HepG2 (cell line): Measurements from ENCODE around the gene PODXL. TPM values are rescaled to one million over a fixed set of nuclear protein-coding genes. Genes with fewer than 3 reads are reported as not detected.
A peak's percentile ranks its signal among the peaks of the same experiment; 100 is the strongest.

Source experiments
- ATF7-NPFF ChIP-seq: sonication (generic); formaldehyde crosslinking; IDR thresholded peaks from 2 replicates; pipeline ENCODE4 v1.8.1; 2023; ENCODE audit warnings: mild to moderate bottlenecking, low read depth, missing genetic modification reagents, moderate library complexity
- EZH2 ChIP-seq: conservative IDR thresholded peaks from 2 replicates; pipeline ENCODE4 v1.6.1; 2012; ENCODE audit warnings: mild to moderate bottlenecking, low read depth, low read length, moderate library complexity
- HMGA1 ChIP-seq: sonication (generic); formaldehyde crosslinking; conservative IDR thresholded peaks from 2 replicates; pipeline ENCODE4 v1.4.0; 2020; ENCODE audit warnings: missing genetic modification reagents
- ISX ChIP-seq: sonication (generic); formaldehyde crosslinking; conservative IDR thresholded peaks from 2 replicates; pipeline ENCODE4 v1.5.0; 2020; ENCODE audit warnings: missing genetic modification reagents
- JUN ChIP-seq: sonication (generic); formaldehyde crosslinking; IDR thresholded peaks from 2 replicates; pipeline ENCODE4 v1.4.0; 2020; ENCODE audit warnings: mild to moderate bottlenecking, missing genetic modification reagents
- TBP ChIP-seq: sonication (generic); formaldehyde crosslinking; IDR thresholded peaks from 2 replicates; pipeline ENCODE4 v1.5.0; 2020; ENCODE audit warnings: missing genetic modification reagents
- THYN1 ChIP-seq: sonication (generic); formaldehyde crosslinking; IDR thresholded peaks from 2 replicates; pipeline ENCODE4 v1.8.1; 2023; ENCODE audit warnings: low read depth, mild to moderate bottlenecking, moderate library complexity, missing genetic modification reagents, borderline replicate concordance
- ZC3H4 ChIP-seq: sonication (generic); formaldehyde crosslinking; IDR thresholded peaks from 2 replicates; pipeline ENCODE4 v1.4.0; 2020; ENCODE audit warnings: missing genetic modification reagents, borderline replicate concordance
- ZNF101 ChIP-seq: sonication (generic); formaldehyde crosslinking; IDR thresholded peaks from 2 replicates; pipeline ENCODE4 v1.4.0; 2020; ENCODE audit warnings: mild to moderate bottlenecking, low read depth, missing genetic modification reagents, borderline replicate concordance
- ZNF3 ChIP-seq: IDR thresholded peaks from 2 replicates; pipeline ENCODE4 v1.7.0; 2017; ENCODE audit warnings: inconsistent platforms
- ZNF567 ChIP-seq: sonication (generic); formaldehyde crosslinking; IDR thresholded peaks from 2 replicates; pipeline ENCODE4 v1.8.1; 2023; ENCODE audit warnings: mild to moderate bottlenecking, missing genetic modification reagents, borderline replicate concordance
- ZSCAN20 ChIP-seq: sonication (generic); formaldehyde crosslinking; IDR thresholded peaks from 2 replicates; pipeline ENCODE4 v1.4.0; 2020; ENCODE audit warnings: missing genetic modification reagents, mild to moderate bottlenecking, borderline replicate concordance
- polyA plus RNA-seq, 8 experiments: library from polyadenylated mRNA; depleted of rRNA in 3 of 8; stranded (reverse) in 7 of 8; unstranded in 1 of 8; fragments of >200 nt; fragmentation: Illumina TruSeq in 4 of 8; extraction: Trizol in 4 of 8; gene quantifications; 2 replicates each; pipeline versions ENCODE4 v1.2.1 to v1.2.3, GENCODE V29; 2011 to 2016; ENCODE audit warnings: low read depth in 4 of 8, missing spikeins in 1 of 8, mixed read lengths in 1 of 8; ENCODE audit not compliant: insufficient read depth in 1 of 8
- total RNA-seq, 5 experiments: library from RNA; depleted of rRNA; stranded (reverse); fragments of >200 nt; fragmentation: Illumina TruSeq; extraction: Trizol; gene quantifications; 2 replicates each; pipeline ENCODE4 v1.2.3, GENCODE V29; 2016; ENCODE audit warnings: low read depth in 1 of 5
- TF ChIP-seq, protein P1 (sequence below): sonication (generic); formaldehyde crosslinking; IDR thresholded peaks from 2 replicates; pipeline ENCODE4 v1.4.0; 2020; ENCODE audit warnings: missing genetic modification reagents
- TF ChIP-seq, protein P2 (sequence below): sonication (generic); formaldehyde crosslinking; IDR thresholded peaks from 2 replicates; pipeline ENCODE4 v1.8.1; 2023; ENCODE audit warnings: mild to moderate bottlenecking, missing genetic modification reagents
- TF ChIP-seq, protein P3 (sequence below): sonication (generic); formaldehyde crosslinking; conservative IDR thresholded peaks from 2 replicates; pipeline ENCODE4 v1.5.0; 2020; ENCODE audit warnings: missing genetic modification reagents
- TF ChIP-seq, protein P4 (sequence below): sonication (generic); formaldehyde crosslinking; IDR thresholded peaks from 2 replicates; pipeline ENCODE4 v1.9.0; 2021; ENCODE audit warnings: missing genetic modification reagents, mild to moderate bottlenecking, borderline replicate concordance
- TF ChIP-seq, protein P5 (sequence below): sonication (generic); formaldehyde crosslinking; IDR thresholded peaks from 2 replicates; pipeline ENCODE4 v1.4.0; 2020; ENCODE audit warnings: missing genetic modification reagents
- TF ChIP-seq, protein P6 (sequence below): sonication (generic); formaldehyde crosslinking; conservative IDR thresholded peaks from 2 replicates; pipeline ENCODE4 v1.4.0; 2020; ENCODE audit warnings: missing genetic modification reagents

The PODXL gene
- total and polyA plus RNA-seq, 2 of the 13 experiments (the other 11 are each of a cell fraction or from before 2014, with no cell fraction given): 0.22 to 0.54 TPM

DNA sequence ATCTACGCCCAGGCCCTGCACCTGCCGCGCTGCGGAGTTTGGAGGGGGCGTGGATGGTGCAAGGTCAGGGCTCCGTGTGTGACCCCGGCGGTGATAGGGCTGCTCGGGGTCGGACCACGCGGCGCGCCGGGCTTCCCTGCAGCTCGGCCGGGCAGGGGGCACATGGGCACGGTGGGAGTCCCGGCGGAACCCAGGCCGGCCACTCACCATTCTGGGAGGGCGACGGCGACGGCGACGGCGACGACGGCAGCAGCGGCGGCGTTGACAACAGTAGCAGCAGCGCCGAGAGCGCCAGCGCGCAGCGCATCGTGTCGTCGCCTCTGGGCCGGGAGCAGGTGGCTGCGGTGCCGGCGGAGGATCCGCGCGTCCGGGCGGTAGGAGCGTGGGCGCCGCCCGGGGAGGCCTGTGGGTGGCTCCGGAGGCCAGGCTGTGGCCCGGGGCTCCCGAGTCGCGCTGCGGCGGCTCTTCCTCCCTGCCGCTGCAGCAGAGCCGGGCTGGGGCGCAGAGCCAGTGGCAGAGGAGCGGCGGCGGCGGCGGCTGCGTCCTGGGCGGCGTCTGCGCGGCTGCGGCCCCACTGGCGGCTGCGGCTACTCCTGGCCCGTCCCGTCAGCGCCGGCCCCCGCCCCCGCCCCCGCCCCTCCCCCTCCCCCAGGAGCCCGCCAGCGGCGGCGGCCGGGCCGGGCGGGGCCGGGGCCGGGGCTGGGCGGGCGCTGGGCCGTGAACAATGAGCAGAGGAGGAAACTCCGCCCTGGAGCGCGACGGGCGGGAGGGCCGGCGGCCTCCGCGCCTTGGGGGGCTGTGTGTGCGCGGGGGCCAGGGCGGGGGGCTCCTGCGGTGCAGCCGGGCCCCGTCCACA is at the start of gene PODXL (continued):
- TF ChIP-seq, protein P1, sequence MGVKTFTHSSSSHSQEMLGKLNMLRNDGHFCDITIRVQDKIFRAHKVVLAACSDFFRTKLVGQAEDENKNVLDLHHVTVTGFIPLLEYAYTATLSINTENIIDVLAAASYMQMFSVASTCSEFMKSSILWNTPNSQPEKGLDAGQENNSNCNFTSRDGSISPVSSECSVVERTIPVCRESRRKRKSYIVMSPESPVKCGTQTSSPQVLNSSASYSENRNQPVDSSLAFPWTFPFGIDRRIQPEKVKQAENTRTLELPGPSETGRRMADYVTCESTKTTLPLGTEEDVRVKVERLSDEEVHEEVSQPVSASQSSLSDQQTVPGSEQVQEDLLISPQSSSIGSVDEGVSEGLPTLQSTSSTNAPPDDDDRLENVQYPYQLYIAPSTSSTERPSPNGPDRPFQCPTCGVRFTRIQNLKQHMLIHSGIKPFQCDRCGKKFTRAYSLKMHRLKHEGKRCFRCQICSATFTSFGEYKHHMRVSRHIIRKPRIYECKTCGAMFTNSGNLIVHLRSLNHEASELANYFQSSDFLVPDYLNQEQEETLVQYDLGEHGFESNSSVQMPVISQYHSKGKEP (CRISPR knock-in tag): no peak
- TF ChIP-seq ZSCAN20 (CRISPR knock-in tag): no peak
- TF ChIP-seq, protein P2, sequence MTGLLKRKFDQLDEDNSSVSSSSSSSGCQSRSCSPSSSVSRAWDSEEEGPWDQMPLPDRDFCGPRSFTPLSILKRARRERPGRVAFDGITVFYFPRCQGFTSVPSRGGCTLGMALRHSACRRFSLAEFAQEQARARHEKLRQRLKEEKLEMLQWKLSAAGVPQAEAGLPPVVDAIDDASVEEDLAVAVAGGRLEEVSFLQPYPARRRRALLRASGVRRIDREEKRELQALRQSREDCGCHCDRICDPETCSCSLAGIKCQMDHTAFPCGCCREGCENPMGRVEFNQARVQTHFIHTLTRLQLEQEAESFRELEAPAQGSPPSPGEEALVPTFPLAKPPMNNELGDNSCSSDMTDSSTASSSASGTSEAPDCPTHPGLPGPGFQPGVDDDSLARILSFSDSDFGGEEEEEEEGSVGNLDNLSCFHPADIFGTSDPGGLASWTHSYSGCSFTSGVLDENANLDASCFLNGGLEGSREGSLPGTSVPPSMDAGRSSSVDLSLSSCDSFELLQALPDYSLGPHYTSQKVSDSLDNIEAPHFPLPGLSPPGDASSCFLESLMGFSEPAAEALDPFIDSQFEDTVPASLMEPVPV (CRISPR knock-in tag): no peak
- TF ChIP-seq, protein P3, sequence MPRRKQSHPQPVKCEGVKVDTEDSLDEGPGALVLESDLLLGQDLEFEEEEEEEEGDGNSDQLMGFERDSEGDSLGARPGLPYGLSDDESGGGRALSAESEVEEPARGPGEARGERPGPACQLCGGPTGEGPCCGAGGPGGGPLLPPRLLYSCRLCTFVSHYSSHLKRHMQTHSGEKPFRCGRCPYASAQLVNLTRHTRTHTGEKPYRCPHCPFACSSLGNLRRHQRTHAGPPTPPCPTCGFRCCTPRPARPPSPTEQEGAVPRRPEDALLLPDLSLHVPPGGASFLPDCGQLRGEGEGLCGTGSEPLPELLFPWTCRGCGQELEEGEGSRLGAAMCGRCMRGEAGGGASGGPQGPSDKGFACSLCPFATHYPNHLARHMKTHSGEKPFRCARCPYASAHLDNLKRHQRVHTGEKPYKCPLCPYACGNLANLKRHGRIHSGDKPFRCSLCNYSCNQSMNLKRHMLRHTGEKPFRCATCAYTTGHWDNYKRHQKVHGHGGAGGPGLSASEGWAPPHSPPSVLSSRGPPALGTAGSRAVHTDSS (CRISPR knock-in tag): no peak
- TF ChIP-seq JUN (CRISPR knock-in tag): no peak
- no peak for TF ChIP-seq ISX
- TF ChIP-seq, protein P4, sequence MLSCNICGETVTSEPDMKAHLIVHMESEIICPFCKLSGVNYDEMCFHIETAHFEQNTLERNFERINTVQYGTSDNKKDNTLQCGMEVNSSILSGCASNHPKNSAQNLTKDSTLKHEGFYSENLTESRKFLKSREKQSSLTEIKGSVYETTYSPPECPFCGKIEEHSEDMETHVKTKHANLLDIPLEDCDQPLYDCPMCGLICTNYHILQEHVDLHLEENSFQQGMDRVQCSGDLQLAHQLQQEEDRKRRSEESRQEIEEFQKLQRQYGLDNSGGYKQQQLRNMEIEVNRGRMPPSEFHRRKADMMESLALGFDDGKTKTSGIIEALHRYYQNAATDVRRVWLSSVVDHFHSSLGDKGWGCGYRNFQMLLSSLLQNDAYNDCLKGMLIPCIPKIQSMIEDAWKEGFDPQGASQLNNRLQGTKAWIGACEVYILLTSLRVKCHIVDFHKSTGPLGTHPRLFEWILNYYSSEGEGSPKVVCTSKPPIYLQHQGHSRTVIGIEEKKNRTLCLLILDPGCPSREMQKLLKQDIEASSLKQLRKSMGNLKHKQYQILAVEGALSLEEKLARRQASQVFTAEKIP: no peak
- TF ChIP-seq THYN1 (CRISPR knock-in tag): no peak
- peak; percentile 9; the same call in 1 of the 2 replicates for TF ChIP-seq EZH2
- TF ChIP-seq, protein P5, sequence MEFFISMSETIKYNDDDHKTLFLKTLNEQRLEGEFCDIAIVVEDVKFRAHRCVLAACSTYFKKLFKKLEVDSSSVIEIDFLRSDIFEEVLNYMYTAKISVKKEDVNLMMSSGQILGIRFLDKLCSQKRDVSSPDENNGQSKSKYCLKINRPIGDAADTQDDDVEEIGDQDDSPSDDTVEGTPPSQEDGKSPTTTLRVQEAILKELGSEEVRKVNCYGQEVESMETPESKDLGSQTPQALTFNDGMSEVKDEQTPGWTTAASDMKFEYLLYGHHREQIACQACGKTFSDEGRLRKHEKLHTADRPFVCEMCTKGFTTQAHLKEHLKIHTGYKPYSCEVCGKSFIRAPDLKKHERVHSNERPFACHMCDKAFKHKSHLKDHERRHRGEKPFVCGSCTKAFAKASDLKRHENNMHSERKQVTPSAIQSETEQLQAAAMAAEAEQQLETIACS (CRISPR knock-in tag): no peak
- no peak for TF ChIP-seq ATF7-NPFF (CRISPR knock-in tag)
- TF ChIP-seq, protein P6, sequence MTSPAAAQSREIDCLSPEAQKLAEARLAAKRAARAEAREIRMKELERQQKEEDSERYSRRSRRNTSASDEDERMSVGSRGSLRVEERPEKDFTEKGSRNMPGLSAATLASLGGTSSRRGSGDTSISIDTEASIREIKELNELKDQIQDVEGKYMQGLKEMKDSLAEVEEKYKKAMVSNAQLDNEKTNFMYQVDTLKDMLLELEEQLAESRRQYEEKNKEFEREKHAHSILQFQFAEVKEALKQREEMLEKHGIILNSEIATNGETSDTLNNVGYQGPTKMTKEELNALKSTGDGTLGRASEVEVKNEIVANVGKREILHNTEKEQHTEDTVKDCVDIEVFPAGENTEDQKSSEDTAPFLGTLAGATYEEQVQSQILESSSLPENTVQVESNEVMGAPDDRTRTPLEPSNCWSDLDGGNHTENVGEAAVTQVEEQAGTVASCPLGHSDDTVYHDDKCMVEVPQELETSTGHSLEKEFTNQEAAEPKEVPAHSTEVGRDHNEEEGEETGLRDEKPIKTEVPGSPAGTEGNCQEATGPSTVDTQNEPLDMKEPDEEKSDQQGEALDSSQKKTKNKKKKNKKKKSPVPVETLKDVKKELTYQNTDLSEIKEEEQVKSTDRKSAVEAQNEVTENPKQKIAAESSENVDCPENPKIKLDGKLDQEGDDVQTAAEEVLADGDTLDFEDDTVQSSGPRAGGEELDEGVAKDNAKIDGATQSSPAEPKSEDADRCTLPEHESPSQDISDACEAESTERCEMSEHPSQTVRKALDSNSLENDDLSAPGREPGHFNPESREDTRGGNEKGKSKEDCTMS (CRISPR knock-in tag): no peak
- TF ChIP-seq ZNF101 (CRISPR knock-in tag): no peak
- TF ChIP-seq HMGA1 (CRISPR knock-in tag): no peak
- TF ChIP-seq ZC3H4 (CRISPR knock-in tag): no peak
- no peak for TF ChIP-seq TBP (CRISPR knock-in tag)
- no peak for TF ChIP-seq ZNF3
- TF ChIP-seq ZNF567 (CRISPR knock-in tag): no peak
